ENCODE results near the gene ARMH3. TPM values are rescaled to one million over a fixed set of nuclear protein-coding genes. Genes with fewer than 3 reads are reported as not detected.

ARMH3 gene
- total and polyA plus RNA-seq, 7 experiments from 2014 or later, result 19.7 to 34.0 (median 27.6) TPM

- peak overlapping the region in 1 of 9 donors; percentile 29 for H3K27ac Mint-ChIP-seq
- Histone ChIP-seq H3K27me3 (ENCODE audit: control insufficient read depth in 2 of 2, insufficient read depth in 2 of 2, low read length in 2 of 2) (no peaks in the 10 kb centered on the region), H3K4me1 (ENCODE audit: control insufficient read depth in 2 of 2, insufficient read depth in 2 of 2, low read length in 2 of 2) (no peaks in the 10 kb centered on the region), H3K36me3 (ENCODE audit: control insufficient read depth in 2 of 3, insufficient read depth in 3 of 3, low read length in 3 of 3) (peaks cover 0 to 31% (median 3%) of the 10 kb centered on the region in 3 experiments), H3K4me3 (ENCODE audit: low read length) (no peak overlapping the region), H3K9me3 (ENCODE audit: control insufficient read depth in 2 of 3, low read length in 3 of 3) (peaks cover 0 to 7% (median 0%) of the 10 kb centered on the region in 3 experiments), H3K27ac (ENCODE audit: low read depth, low read length) (no peak overlapping the region)
- H3K4me1 Mint-ChIP-seq, result peaks cover 0 to 9% (median 0%) of the 10 kb centered on the region in 7 donors
- H3K9me3 Mint-ChIP-seq, result peaks cover 0 to 43% (median 9%) of the 10 kb centered on the region in 11 donors
- ChIA-PET CTCF (no interaction called here), POLR2A (no interaction called here)
- ATAC-seq (no peak), DNase-seq (no peak)
- no peaks in the 10 kb centered on the region for H3K27me3 Mint-ChIP-seq
- H3K4me3 Mint-ChIP-seq, result no peak overlapping the region
- intact Hi-C loops (cut with micrococcal nuclease), result no loop called here
- H3K36me3 Mint-ChIP-seq, result peaks cover 36 to 84% (median 75%) of the 10 kb centered on the region in 5 donors
Observed at GRCh38 chr10:101950213-101950612, 105.8 kb downstream of the ARMH3 start.

- H3K36me3 Mint-ChIP-seq, result peaks cover 26 to 50% (median 31%) of the 10 kb centered on the region in 5 donors
- H3K27me3 ChIP-seq (ENCODE audit: control insufficient read depth in 2 of 2, insufficient read depth in 2 of 2, low read length in 2 of 2), result no peaks in the 10 kb centered on the region
Observed at GRCh38 chr10:101941871-101942270, 114.1 kb downstream of the ARMH3 start.

GRCh38 chr10:101940916-101941315, 115.1 kb downstream of the ARMH3 start:
- Mint-ChIP-seq H3K4me3 (no peak overlapping the region), H3K27me3 (no peaks in the 10 kb centered on the region), H3K27ac (no peak overlapping the region), H3K9me3 (peaks cover 0 to 2% (median 0%) of the 10 kb centered on the region in 11 donors), H3K36me3 (peaks cover 21 to 43% (median 24%) of the 10 kb centered on the region in 5 donors), H3K4me1 (peaks cover 0 to 14% (median 8%) of the 10 kb centered on the region in 7 donors)
- POLR2A ChIA-PET, result no interaction called here
- no peaks in the 10 kb centered on the region for H3K27me3 ChIP-seq (ENCODE audit: control insufficient read depth in 2 of 2, insufficient read depth in 2 of 2, low read length in 2 of 2)
- DNase-seq, result no peak
- peaks cover 0 to 18% (median 0%) of the 10 kb centered on the region in 3 experiments for H3K36me3 ChIP-seq (ENCODE audit: control insufficient read depth in 2 of 3, insufficient read depth in 3 of 3, low read length in 3 of 3)
- CTCF ChIA-PET, result interaction anchor here (0.6 kb wide), 1 partner anchor 120 kb away, joined by 3 read pairs; no protein-coding TSS in a partner anchor
- ATAC-seq, result no peak
- H3K9me3 ChIP-seq (ENCODE audit: control insufficient read depth in 2 of 3, low read length in 3 of 3), result no peaks in the 10 kb centered on the region
- no peaks in the 10 kb centered on the region for H3K4me1 ChIP-seq (ENCODE audit: control insufficient read depth in 2 of 2, insufficient read depth in 2 of 2, low read length in 2 of 2)
- no peak overlapping the region for H3K27ac ChIP-seq (ENCODE audit: low read depth, low read length)
- H3K4me3 ChIP-seq (ENCODE audit: low read length), result no peak overlapping the region
- intact Hi-C loops (cut with micrococcal nuclease), result no loop called here

More at GRCh38 chr10:101941871-101942270, 114.1 kb downstream of the ARMH3 start:
- Mint-ChIP-seq H3K4me1 (peaks cover 0 to 19% (median 8%) of the 10 kb centered on the region in 7 donors), H3K27ac (no peak overlapping the region), H3K9me3 (peaks cover 0 to 7% (median 2%) of the 10 kb centered on the region in 11 donors), H3K4me3 (no peak overlapping the region), H3K27me3 (no peaks in the 10 kb centered on the region)
- Histone ChIP-seq H3K27ac (ENCODE audit: low read depth, low read length) (no peak overlapping the region), H3K36me3 (ENCODE audit: control insufficient read depth in 2 of 3, insufficient read depth in 3 of 3, low read length in 3 of 3) (peaks cover 0 to 18% (median 0%) of the 10 kb centered on the region in 3 experiments), H3K4me3 (ENCODE audit: low read length) (no peak overlapping the region), H3K9me3 (ENCODE audit: control insufficient read depth in 2 of 3, low read length in 3 of 3) (no peaks in the 10 kb centered on the region), H3K4me1 (ENCODE audit: control insufficient read depth in 2 of 2, insufficient read depth in 2 of 2, low read length in 2 of 2) (no peaks in the 10 kb centered on the region)
- ChIA-PET POLR2A (no interaction called here), CTCF (interaction anchor here (1.2 to 1.4 kb wide), 2 partner anchors 16 to 30 kb away, joined by 3 read pairs; no protein-coding TSS in a partner anchor)
- intact Hi-C loops (cut with micrococcal nuclease), result no loop called here
- DNase-seq, result no peak
- no peak for ATAC-seq

GRCh38 chr10:101939729-101940128, 116.2 kb downstream of the ARMH3 start:
- ChIA-PET POLR2A (no interaction called here), CTCF (interaction anchor here (0.6 kb wide), 1 partner anchor 70 kb away, joined by 3 read pairs; no protein-coding TSS in a partner anchor)
- H3K4me1 Mint-ChIP-seq, result peaks cover 2 to 15% (median 8%) of the 10 kb centered on the region in 7 donors
- Histone ChIP-seq H3K36me3 (ENCODE audit: control insufficient read depth in 2 of 3, insufficient read depth in 3 of 3, low read length in 3 of 3) (peaks cover 0 to 18% (median 0%) of the 10 kb centered on the region in 3 experiments), H3K9me3 (ENCODE audit: control insufficient read depth in 2 of 3, low read length in 3 of 3) (no peaks in the 10 kb centered on the region), H3K4me1 (ENCODE audit: control insufficient read depth in 2 of 2, insufficient read depth in 2 of 2, low read length in 2 of 2) (no peaks in the 10 kb centered on the region), H3K4me3 (ENCODE audit: low read length) (no peak overlapping the region), H3K27me3 (ENCODE audit: control insufficient read depth in 2 of 2, insufficient read depth in 2 of 2, low read length in 2 of 2) (no peaks in the 10 kb centered on the region), H3K27ac (ENCODE audit: low read depth, low read length) (no peak overlapping the region)
- intact Hi-C loops (cut with micrococcal nuclease), result no loop called here
- no peaks in the 10 kb centered on the region for H3K27me3 Mint-ChIP-seq
- peaks cover 0 to 2% (median 0%) of the 10 kb centered on the region in 11 donors for H3K9me3 Mint-ChIP-seq
- no peak for DNase-seq
- ATAC-seq, result no peak
- peaks cover 21 to 42% (median 24%) of the 10 kb centered on the region in 5 donors for H3K36me3 Mint-ChIP-seq
- peak overlapping the region in 1 of 9 donors; percentile 4 for H3K27ac Mint-ChIP-seq
- no peak overlapping the region for H3K4me3 Mint-ChIP-seq

GRCh38 chr10:101939008-101939648, 116.8 kb downstream of the ARMH3 start:
- Mint-ChIP-seq H3K4me1 (peaks cover 5 to 21% (median 8%) of the 10 kb centered on the region in 7 donors), H3K27me3 (no peaks in the 10 kb centered on the region), H3K27ac (no peak overlapping the region), H3K4me3 (no peak overlapping the region), H3K36me3 (peaks cover 21 to 42% (median 24%) of the 10 kb centered on the region in 5 donors), H3K9me3 (peaks cover 0 to 2% (median 0%) of the 10 kb centered on the region in 11 donors)
- intact Hi-C loops (cut with micrococcal nuclease), result no loop called here
- no peak for ATAC-seq
- no peaks in the 10 kb centered on the region for H3K27me3 ChIP-seq (ENCODE audit: control insufficient read depth in 2 of 2, insufficient read depth in 2 of 2, low read length in 2 of 2)
- H3K4me1 ChIP-seq (ENCODE audit: control insufficient read depth in 2 of 2, insufficient read depth in 2 of 2, low read length in 2 of 2), result no peaks in the 10 kb centered on the region
- no peaks in the 10 kb centered on the region for H3K9me3 ChIP-seq (ENCODE audit: control insufficient read depth in 2 of 3, low read length in 3 of 3)
- no peak overlapping the region for H3K4me3 ChIP-seq (ENCODE audit: low read length)
- H3K36me3 ChIP-seq (ENCODE audit: control insufficient read depth in 2 of 3, insufficient read depth in 3 of 3, low read length in 3 of 3), result peaks cover 0 to 18% (median 0%) of the 10 kb centered on the region in 3 experiments
- no peak overlapping the region for H3K27ac ChIP-seq (ENCODE audit: low read depth, low read length)
- no peak for DNase-seq
- POLR2A ChIA-PET, result no interaction called here
- CTCF ChIA-PET, result interaction anchor here (0.5 kb wide), 1 partner anchor 52 kb away, joined by 3 read pairs; no protein-coding TSS in a partner anchor

GRCh38 chr10:101938305-101939007, 117.5 kb downstream of the ARMH3 start:
- ATAC-seq (no peak), DNase-seq (no peak)
- ChIA-PET CTCF (interaction anchor here (0.5 kb wide), 1 partner anchor 53 kb away, joined by 3 read pairs; no protein-coding TSS in a partner anchor), POLR2A (no interaction called here)
- no peak overlapping the region for H3K27ac ChIP-seq (ENCODE audit: low read depth, low read length)
- H3K4me1 ChIP-seq (ENCODE audit: control insufficient read depth in 2 of 2, insufficient read depth in 2 of 2, low read length in 2 of 2), result no peaks in the 10 kb centered on the region
- H3K36me3 Mint-ChIP-seq, result peaks cover 19 to 39% (median 22%) of the 10 kb centered on the region in 5 donors
- H3K27me3 Mint-ChIP-seq, result no peaks in the 10 kb centered on the region
- no peak overlapping the region for H3K4me3 ChIP-seq (ENCODE audit: low read length)
- H3K27me3 ChIP-seq (ENCODE audit: control insufficient read depth in 2 of 2, insufficient read depth in 2 of 2, low read length in 2 of 2), result no peaks in the 10 kb centered on the region
- no peak overlapping the region for H3K27ac Mint-ChIP-seq
- intact Hi-C loops (cut with micrococcal nuclease), result no loop called here
- H3K9me3 ChIP-seq (ENCODE audit: control insufficient read depth in 2 of 3, low read length in 3 of 3), result no peaks in the 10 kb centered on the region
- H3K9me3 Mint-ChIP-seq, result peaks cover 0 to 1% (median 0%) of the 10 kb centered on the region in 11 donors
- H3K4me1 Mint-ChIP-seq, result peaks cover 6 to 26% (median 11%) of the 10 kb centered on the region in 7 donors
- H3K4me3 Mint-ChIP-seq, result no peak overlapping the region
- peaks cover 0 to 18% (median 0%) of the 10 kb centered on the region in 3 experiments for H3K36me3 ChIP-seq (ENCODE audit: control insufficient read depth in 2 of 3, insufficient read depth in 3 of 3, low read length in 3 of 3)
